GM12878 (cell line): ENCODE data around the gene AZGP1. TPM values are rescaled to one million over a fixed set of nuclear protein-coding genes. Genes with fewer than 3 reads are reported as not detected.

Source experiments
- ATAC-seq: fragments of 200-7000 bp; cut with Tn5 transposase; 3 replicates; pipeline ENCODE4 v1.9.1; 2020; ENCODE audit warnings: mild to moderate bottlenecking, moderate library complexity
- BruUV-seq: library from RNA; stranded (reverse); fragments of 400-500 nt; replicated peaks from 2 replicates; lab custom pipeline; 2021; lab: Mats Ljungman, UMichigan
- CTCF ChIA-PET: fragments of 300-600 bp; sonication (Branson Sonifier 250); formaldehyde crosslinking; extraction: SDS; loops from one replicate; lab custom pipeline; 2021; ENCODE audit warnings: inconsistent platforms; lab: Yijun Ruan, JAX
- POLR2A ChIA-PET: fragments of 350-600 bp; formaldehyde crosslinking; extraction: SDS; loops from one replicate; lab custom pipeline; 2021; ENCODE audit warnings: inconsistent platforms; lab: Charles Lee
- RAD21 ChIA-PET: fragments of 300-600 bp; sonication (Branson Sonifier 250); formaldehyde crosslinking; loops from one replicate; lab custom pipeline; 2023; ENCODE audit warnings: antibody characterized with exemption; ENCODE audit not compliant: unreplicated experiment; lab: Charles Lee
- SMC1A ChIA-PET: fragments of 300-600 bp; sonication (Branson Sonifier 250); formaldehyde crosslinking; loops from one replicate; lab custom pipeline; 2023; ENCODE audit not compliant: unreplicated experiment, uncharacterized antibody; lab: Charles Lee
- DNase-seq: peaks from one replicate; pipeline ENCODE4 v3.0.0-alpha.2; 2011; ENCODE audit warnings: low read depth, low spot score
- FAIRE-seq: peaks from 3 replicates; lab custom pipeline; 2011; peaks lifted over from hg19 to GRCh38; lab: Jason Lieb, UNC
- H2AFZ ChIP-seq: 2 replicates; pipeline ENCODE4 v1.6.0; 2011; ENCODE audit warnings: low read depth, low read length, control low read depth; ENCODE audit not compliant: control insufficient read depth
- H3K27ac ChIP-seq: 2 replicates; pipeline ENCODE4 v1.5.1; 2011; ENCODE audit warnings: control low read depth; ENCODE audit not compliant: control insufficient read depth, insufficient read depth
- H3K27me3 ChIP-seq, 2 experiments: replicated peaks in 1 of 2; 2 replicates each; pipeline versions ENCODE4 v1.6.0 to v1.6.1; 2011; ENCODE audit warnings: low read length in 1 of 2; ENCODE audit not compliant: control insufficient read depth in 2 of 2, insufficient read depth in 2 of 2
- H3K36me3 ChIP-seq, 2 experiments: 2 replicates each; pipeline ENCODE4 v1.5.1; 2011; ENCODE audit warnings: low read length in 1 of 2; ENCODE audit not compliant: control insufficient read depth in 2 of 2, insufficient read depth in 2 of 2
- H3K4me1 ChIP-seq: 2 replicates; pipeline ENCODE4 v1.6.1; 2011; ENCODE audit warnings: mild to moderate bottlenecking, low read length, moderate library complexity, mixed read lengths; ENCODE audit not compliant: control insufficient read depth, insufficient read depth
- H3K4me2 ChIP-seq: 2 replicates; pipeline ENCODE4 v1.6.0; 2011; ENCODE audit warnings: control low read depth; ENCODE audit not compliant: control insufficient read depth, insufficient read depth
- H3K4me3 ChIP-seq: fragments of 200-600 bp; sonication (generic); 2 replicates; pipeline ENCODE4 v1.5.1; 2016
- H3K79me2 ChIP-seq: 2 replicates; pipeline ENCODE4 v1.6.0; 2011; ENCODE audit warnings: low read length; ENCODE audit not compliant: control insufficient read depth, insufficient read depth
- H3K9ac ChIP-seq: 2 replicates; pipeline ENCODE4 v1.8.0; 2011; ENCODE audit warnings: low read length, control low read depth, mixed read lengths; ENCODE audit not compliant: control insufficient read depth, insufficient read depth
- H3K9me3 ChIP-seq: replicated peaks from 3 replicates; pipeline ENCODE4 v1.5.1; 2011; ENCODE audit warnings: mild to moderate bottlenecking, low read length; ENCODE audit not compliant: control insufficient read depth, insufficient read depth
- H4K20me1 ChIP-seq: 2 replicates; pipeline ENCODE4 v1.6.0; 2011; ENCODE audit not compliant: control insufficient read depth, insufficient read depth
- ATF2 ChIP-seq: IDR thresholded peaks from 2 replicates; pipeline ENCODE4 v1.6.1; 2012; ENCODE audit warnings: low read length, inconsistent platforms
- BCL11A ChIP-seq: IDR thresholded peaks from 2 replicates; pipeline ENCODE4 v1.6.1; 2011; ENCODE audit warnings: low read depth, low read length
- BCL3 ChIP-seq: IDR thresholded peaks from 2 replicates; pipeline ENCODE4 v1.6.1; 2011; ENCODE audit warnings: borderline replicate concordance, low read depth, mild to moderate bottlenecking, moderate library complexity, low read length; ENCODE audit not compliant: insufficient read depth, poor library complexity, severe bottlenecking
- CHD2 ChIP-seq: IDR thresholded peaks from 2 replicates; pipeline ENCODE4 v1.6.1; 2011; ENCODE audit warnings: low read depth, low read length, improper control_type of control experiment, borderline replicate concordance
- CREM ChIP-seq: IDR thresholded peaks from 2 replicates; pipeline ENCODE4 v1.6.1; 2014; ENCODE audit warnings: antibody characterized with exemption, low read depth
- CTCF ChIP-seq, 3 experiments: IDR thresholded peaks in 2 of 3; conservative IDR thresholded peaks in 1 of 3; 2 replicates each; pipeline ENCODE4 v1.5.1; 2011; ENCODE audit warnings: low read depth in 3 of 3, low read length in 3 of 3, mild to moderate bottlenecking in 3 of 3, control low read depth in 2 of 3, moderate library complexity in 2 of 3, inconsistent platforms in 1 of 3, mixed read lengths in 1 of 3; ENCODE audit not compliant: control insufficient read depth in 2 of 3, insufficient read depth in 1 of 3; ENCODE audit errors: extremely low read depth in 1 of 3
- E4F1 ChIP-seq: fragments of 450-650 bp; IDR thresholded peaks from 2 replicates; pipeline ENCODE4 v1.6.1; 2018; ENCODE audit warnings: borderline replicate concordance, mild to moderate bottlenecking; ENCODE audit not compliant: partially characterized antibody
- EZH2 ChIP-seq: IDR thresholded peaks from 2 replicates; pipeline ENCODE4 v1.6.1; 2012; ENCODE audit warnings: low read depth, mild to moderate bottlenecking, control low read depth, inconsistent platforms, low read length, borderline replicate concordance; ENCODE audit not compliant: control insufficient read depth
- HCFC1 ChIP-seq: fragments of 150-350 bp; IDR thresholded peaks from 2 replicates; pipeline ENCODE4 v1.6.1; 2014; ENCODE audit warnings: low read length
- MEF2A ChIP-seq: IDR thresholded peaks from 2 replicates; pipeline ENCODE4 v1.6.1; 2011; ENCODE audit warnings: low read depth, mild to moderate bottlenecking, low read length, moderate library complexity; ENCODE audit not compliant: insufficient read depth
- NFYB ChIP-seq: IDR thresholded peaks from 2 replicates; pipeline ENCODE4 v1.6.1; 2011; ENCODE audit warnings: low read depth, mild to moderate bottlenecking, low read length, improper control_type of control experiment, moderate library complexity; ENCODE audit not compliant: insufficient read depth
- PAX5 ChIP-seq: IDR thresholded peaks from 2 replicates; pipeline ENCODE4 v1.6.1; 2011; ENCODE audit warnings: low read depth, low read length, borderline replicate concordance
- PML ChIP-seq: IDR thresholded peaks from 2 replicates; pipeline ENCODE4 v1.6.1; 2012; ENCODE audit warnings: low read length, inconsistent platforms
- SMC3 ChIP-seq: IDR thresholded peaks from 2 replicates; pipeline ENCODE4 v1.6.1; 2011; ENCODE audit warnings: low read length, improper control_type of control experiment, borderline replicate concordance
- SREBF2 ChIP-seq: IDR thresholded peaks from 2 replicates; pipeline ENCODE4 v1.6.1; 2012; ENCODE audit warnings: mild to moderate bottlenecking, low read length
- SRF ChIP-seq, 2 experiments: IDR thresholded peaks; 2 replicates each; pipeline ENCODE4 v1.6.1; 2011; ENCODE audit warnings: low read depth in 2 of 2, low read length in 2 of 2, mild to moderate bottlenecking in 1 of 2, moderate library complexity in 1 of 2
- TARDBP ChIP-seq: IDR thresholded peaks from 2 replicates; pipeline ENCODE4 v1.6.1; 2016; ENCODE audit warnings: borderline replicate concordance
- YBX1 ChIP-seq: fragments of 450-650 bp; IDR thresholded peaks from 2 replicates; pipeline ENCODE4 v1.6.1; 2016; ENCODE audit warnings: antibody characterized with exemption
- whole genome bisulfite sequencing: methylation state at CpG from one replicate; pipeline ENCODE4 v1.1.6; 2016; ENCODE audit warnings: low lambda C conversion rate; ENCODE audit not compliant: insufficient replicate concordance, insufficient coverage; ENCODE audit errors: missing lambda C conversion rate; 5-methylcytosine and 5-hydroxymethylcytosine counted together
- in situ Hi-C: fragments of 300-500 bp; cut with MboI; formaldehyde crosslinking; loops from 9 replicates; pipeline ENCODE4 v1.14.3; 2018; ENCODE audit warnings: mixed read lengths
- intact Hi-C: fragments of 100-400 bp; cut with micrococcal nuclease; formaldehyde crosslinking; loops from one replicate; pipeline ENCODE4 v1.14.2; 2022; ENCODE audit not compliant: unreplicated experiment
- polyA plus RNA-seq, 11 experiments: library from polyadenylated mRNA; depleted of rRNA in 4 of 11; unstranded in 6 of 11; stranded (reverse) in 5 of 11; fragments of >200 nt; fragmentation: Nextera tagmentation in 4 of 11; fragmentation: Illumina TruSeq in 1 of 11; extraction: Ambion mirVana in 4 of 11; extraction: Trizol in 1 of 11; gene quantifications; 1 replicate in 1 of 11; 2 replicates in 10 of 11; pipeline versions ENCODE4 v1.2.1 to v1.2.3, GENCODE V29; 2011 to 2016; ENCODE audit warnings: inconsistent platforms in 2 of 11, missing spikeins in 2 of 11, low read depth in 1 of 11
- total RNA-seq, 4 experiments: library from RNA; depleted of rRNA in 3 of 4; stranded (reverse); fragments of >200 nt in 3 of 4; fragmentation: Illumina TruSeq in 1 of 4; extraction: Trizol in 1 of 4; gene quantifications; 2 replicates each; pipeline versions ENCODE4 v1.2.1 to v1.2.3, GENCODE V29; 2013 to 2021

AZGP1 gene
- total and polyA plus RNA-seq, 10 of the 15 experiments (the other 5 are each of a cell fraction or from before 2014, with no cell fraction given): 0.18 to 0.64 (median 0.29) TPM; not detected in 5

GRCh38 chr7:99958564-99959227, 17.1 kb downstream of the AZGP1 start:
- CTCF ChIA-PET: no interaction called here
- Histone ChIP-seq H3K4me3 (no peak overlapping the region), H3K9ac (no peak overlapping the region), H3K9me3 (no peaks in the 10 kb centered on the region), H4K20me1 (no peaks in the 10 kb centered on the region), H3K79me2 (no peaks in the 10 kb centered on the region), H2AFZ (no peak overlapping the region), H3K27ac (no peak overlapping the region), H3K36me3 (no peaks in the 10 kb centered on the region), H3K4me2 (no peak overlapping the region), H3K4me1 (no peaks in the 10 kb centered on the region), H3K27me3 (no peaks in the 10 kb centered on the region)
- FAIRE-seq (no peak), ATAC-seq (no peak), DNase-seq (no peak)
- 53% methylated on average over 9 of the region's 9 CpGs for WGBS
- SMC1A ChIA-PET: no interaction called here
- BruUV-seq: no TSS peak
- intact Hi-C loops (no loop called here), in situ Hi-C loops (no loop called here)
- POLR2A ChIA-PET: no interaction called here
- RAD21 ChIA-PET: no interaction called here
- TF ChIP-seq HCFC1: no peak
- TF ChIP-seq CTCF (IDR thresholded peaks at IDR 0.05 in 2 of 3, conservative IDR thresholded peaks at IDR 0.05 in 1 of 3; ENCODE audit: control insufficient read depth in 2 of 3, extremely low read depth in 1 of 3, insufficient read depth in 1 of 3, low read depth in 3 of 3, low read length in 3 of 3): no peak
- no peak for TF ChIP-seq BCL11A
- TF ChIP-seq PAX5: no peak
- TF ChIP-seq MEF2A: no peak
- TF ChIP-seq SMC3: no peak
- TF ChIP-seq YBX1: no peak
- TF ChIP-seq PML: no peak
- no peak for TF ChIP-seq E4F1
- no peak for TF ChIP-seq SRF (IDR thresholded peaks at IDR 0.05; ENCODE audit: low read depth in 2 of 2, low read length in 2 of 2)
- TF ChIP-seq NFYB: no peak
- no peak for TF ChIP-seq TARDBP
- TF ChIP-seq EZH2: no peak
- no peak for TF ChIP-seq BCL3
- no peak for TF ChIP-seq ATF2
- no peak for TF ChIP-seq CHD2
- no peak for TF ChIP-seq SREBF2
- no peak for TF ChIP-seq CREM
